ENCODE data around the gene AXDND1.

Gene AXDND1

GRCh38 chr1:179591592-179592580 lies 226.1 kb downstream of the AXDND1 start, which contains the start of gene TDRD5:
Gene TDRD5, plus strand, starts transcription at chr1:179591832. Its CDS starts 784 bp downstream, at chr1:179592616.
- no peak for DNase-seq
- no peak for TF ChIP-seq CTCF (IDR thresholded peaks at IDR 0.05)
- no peak within 1 kb of the TSS for H3K4me3 Mint-ChIP-seq
- no peaks in the 10 kb centered on the region for H3K9me3 Mint-ChIP-seq
- peaks cover 7% of the 10 kb centered on the region for H3K27me3 Mint-ChIP-seq (ENCODE audit: low read depth, poor library complexity)
- H3K27ac Mint-ChIP-seq, result no peak within 1 kb of the TSS
- no peaks in the 10 kb centered on the region for H3K4me1 Mint-ChIP-seq
- no peaks in the 10 kb centered on the region for H3K36me3 Mint-ChIP-seq (ENCODE audit: low read depth)

- H3K4me1 Mint-ChIP-seq, result no peaks in the 10 kb centered on the region
- H3K4me3 Mint-ChIP-seq, result no peak overlapping the region
- H3K27me3 Mint-ChIP-seq (ENCODE audit: low read depth, poor library complexity), result peaks cover 2% of the 10 kb centered on the region
- no peak for DNase-seq
- no peak for TF ChIP-seq CTCF (IDR thresholded peaks at IDR 0.05)
- no peaks in the 10 kb centered on the region for H3K36me3 Mint-ChIP-seq (ENCODE audit: low read depth)
- peaks cover 18% of the 10 kb centered on the region for H3K9me3 Mint-ChIP-seq
- no peak overlapping the region for H3K27ac Mint-ChIP-seq
These were observed 232.9 kb downstream of the AXDND1 start for GRCh38 chr1:179598631-179599030.

- Mint-ChIP-seq H3K27me3 (ENCODE audit: low read depth, poor library complexity) (no peaks in the 10 kb centered on the region), H3K36me3 (ENCODE audit: low read depth) (no peaks in the 10 kb centered on the region), H3K9me3 (peaks cover 23% of the 10 kb centered on the region), H3K27ac (no peak overlapping the region), H3K4me3 (no peak overlapping the region), H3K4me1 (no peaks in the 10 kb centered on the region)
- peak; percentile 16 for DNase-seq
- TF ChIP-seq CTCF (IDR thresholded peaks at IDR 0.05), result peak; percentile 41
These were observed 234.0 kb downstream of the AXDND1 start for GRCh38 chr1:179599623-179600249.

- no peak for DNase-seq
- H3K27me3 Mint-ChIP-seq (ENCODE audit: low read depth, poor library complexity), result no peaks in the 10 kb centered on the region
- no peaks in the 10 kb centered on the region for H3K4me1 Mint-ChIP-seq
- no peak for TF ChIP-seq CTCF (IDR thresholded peaks at IDR 0.05)
- no peaks in the 10 kb centered on the region for H3K36me3 Mint-ChIP-seq (ENCODE audit: low read depth)
- H3K27ac Mint-ChIP-seq, result no peak overlapping the region
- peaks cover 24% of the 10 kb centered on the region for H3K9me3 Mint-ChIP-seq
- H3K4me3 Mint-ChIP-seq, result no peak overlapping the region
These were observed 235.3 kb downstream of the AXDND1 start for GRCh38 chr1:179601093-179601492.
